ENCODE measurements around the gene ACIN1. TPM values are rescaled to one million over a fixed set of nuclear protein-coding genes. Genes with fewer than 3 reads are reported as not detected.

Gene ACIN1
- total and polyA plus RNA-seq, 2 of the 13 experiments (the other 11 are each of a cell fraction or from before 2014, with no cell fraction given): 165 to 183 TPM

DNA sequence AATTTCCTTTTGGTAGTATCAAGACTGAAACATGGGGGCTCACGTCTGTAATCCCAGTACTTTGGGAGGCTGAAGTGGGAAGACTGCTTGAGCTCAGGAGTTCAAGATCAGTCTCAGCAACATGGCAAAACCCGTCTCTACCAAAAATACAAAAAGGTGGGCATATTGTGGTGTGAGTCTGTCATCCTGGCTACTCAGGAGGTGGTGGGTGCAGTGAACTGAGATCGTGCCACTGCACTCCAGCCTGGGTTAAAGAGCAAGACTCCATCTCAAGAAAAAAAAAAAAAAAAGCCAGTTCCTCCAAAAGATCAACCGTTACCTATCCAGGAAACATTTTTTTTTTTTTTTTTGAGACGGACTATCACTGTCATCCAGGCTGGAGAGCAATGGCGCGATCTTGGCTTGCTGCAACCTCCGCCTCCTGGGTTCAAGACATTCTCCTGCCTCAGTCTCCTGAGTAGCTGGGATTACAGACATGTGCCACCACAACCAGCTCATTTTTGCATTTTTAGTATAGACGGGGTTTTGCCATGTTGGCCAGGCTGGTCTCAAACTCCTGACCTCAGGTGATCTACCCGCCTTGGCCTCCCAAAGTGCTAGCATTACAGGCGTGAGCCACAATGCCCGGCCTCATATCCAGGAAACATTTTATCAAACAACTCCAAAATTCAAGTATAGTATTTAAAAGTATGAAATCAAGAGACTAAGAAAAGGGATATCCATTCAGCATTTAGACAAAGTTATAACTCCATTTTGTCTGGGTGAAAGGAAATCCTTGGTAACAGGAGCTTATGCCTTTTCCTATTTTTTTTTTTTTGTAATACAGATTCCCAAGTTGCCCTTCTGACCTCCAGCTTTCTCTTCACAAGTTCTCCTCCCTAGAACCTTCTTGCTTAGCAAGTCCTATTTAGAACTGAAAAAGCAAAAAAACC lies 3.4 kb downstream of the ACIN1 start (continued):
- TF ChIP-seq, protein P1, sequence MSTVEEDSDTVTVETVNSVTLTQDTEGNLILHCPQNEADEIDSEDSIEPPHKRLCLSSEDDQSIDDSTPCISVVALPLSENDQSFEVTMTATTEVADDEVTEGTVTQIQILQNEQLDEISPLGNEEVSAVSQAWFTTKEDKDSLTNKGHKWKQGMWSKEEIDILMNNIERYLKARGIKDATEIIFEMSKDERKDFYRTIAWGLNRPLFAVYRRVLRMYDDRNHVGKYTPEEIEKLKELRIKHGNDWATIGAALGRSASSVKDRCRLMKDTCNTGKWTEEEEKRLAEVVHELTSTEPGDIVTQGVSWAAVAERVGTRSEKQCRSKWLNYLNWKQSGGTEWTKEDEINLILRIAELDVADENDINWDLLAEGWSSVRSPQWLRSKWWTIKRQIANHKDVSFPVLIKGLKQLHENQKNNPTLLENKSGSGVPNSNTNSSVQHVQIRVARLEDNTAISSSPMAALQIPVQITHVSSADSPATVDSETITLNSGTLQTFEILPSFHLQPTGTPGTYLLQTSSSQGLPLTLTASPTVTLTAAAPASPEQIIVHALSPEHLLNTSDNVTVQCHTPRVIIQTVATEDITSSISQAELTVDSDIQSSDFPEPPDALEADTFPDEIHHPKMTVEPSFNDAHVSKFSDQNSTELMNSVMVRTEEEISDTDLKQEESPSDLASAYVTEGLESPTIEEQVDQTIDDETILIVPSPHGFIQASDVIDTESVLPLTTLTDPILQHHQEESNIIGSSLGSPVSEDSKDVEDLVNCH (CRISPR knock-in tag; IDR thresholded peaks at IDR 0.05): no peak
- TF ChIP-seq SRF (IDR thresholded peaks at IDR 0.05; ENCODE audit: low read depth, low read length) (no peak), ASH2L (IDR thresholded peaks at IDR 0.05; ENCODE audit: insufficient read length, low read depth, low read length) (no peak), FOSL1 (CRISPR knock-in tag; IDR thresholded peaks at IDR 0.05; ENCODE audit: borderline replicate concordance) (no peak), HMGA1 (CRISPR knock-in tag; conservative IDR thresholded peaks at IDR 0.05) (no peak), BRF2 (CRISPR knock-in tag; IDR thresholded peaks at IDR 0.05) (0 out of 2 replicates have a peak, but pooled peaks have one; percentile 32), RAD21 (CRISPR knock-in tag; IDR thresholded peaks at IDR 0.05) (no peak), TBX3 (IDR thresholded peaks at IDR 0.05; ENCODE audit: borderline replicate concordance) (no peak), ZIK1 (CRISPR knock-in tag; IDR thresholded peaks at IDR 0.05; ENCODE audit: borderline replicate concordance, low read depth) (no peak), FOSL2 (CRISPR knock-in tag; IDR thresholded peaks at IDR 0.05) (no peak), TAF15 (IDR thresholded peaks at IDR 0.05; ENCODE audit: low read depth, low read length, poor library complexity, severe bottlenecking) (no peak), ZNF12 (CRISPR knock-in tag; IDR thresholded peaks at IDR 0.05) (no peak), TBL1XR1 (IDR thresholded peaks at IDR 0.05; ENCODE audit: borderline replicate concordance, low read length, partially characterized antibody) (no peak), ATF2 (CRISPR knock-in tag; IDR thresholded peaks at IDR 0.05) (no peak), KAT8 (CRISPR knock-in tag; IDR thresholded peaks at IDR 0.05) (no peak), ZNF615 (CRISPR knock-in tag; IDR thresholded peaks at IDR 0.05; ENCODE audit: borderline replicate concordance) (peak; percentile 45; the same call in 1 of the 2 replicates), ZFX (CRISPR knock-in tag; IDR thresholded peaks at IDR 0.05; ENCODE audit: low read depth) (no peak), ZNF724P (CRISPR knock-in tag; IDR thresholded peaks at IDR 0.05; ENCODE audit: borderline replicate concordance) (no peak)
- TF ChIP-seq, protein P2, sequence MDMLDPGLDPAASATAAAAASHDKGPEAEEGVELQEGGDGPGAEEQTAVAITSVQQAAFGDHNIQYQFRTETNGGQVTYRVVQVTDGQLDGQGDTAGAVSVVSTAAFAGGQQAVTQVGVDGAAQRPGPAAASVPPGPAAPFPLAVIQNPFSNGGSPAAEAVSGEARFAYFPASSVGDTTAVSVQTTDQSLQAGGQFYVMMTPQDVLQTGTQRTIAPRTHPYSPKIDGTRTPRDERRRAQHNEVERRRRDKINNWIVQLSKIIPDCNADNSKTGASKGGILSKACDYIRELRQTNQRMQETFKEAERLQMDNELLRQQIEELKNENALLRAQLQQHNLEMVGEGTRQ (IDR thresholded peaks at IDR 0.05; ENCODE audit: low read depth, low read length): no peak
- TF ChIP-seq, protein P2 (CRISPR knock-in tag; IDR thresholded peaks at IDR 0.05; ENCODE audit: borderline replicate concordance): no peak

Data from HepG2 (cell line).